Measurements from ENCODE around the gene BBLN.

BBLN gene

GRCh38 chr9:128169492-128169891, 9.4 kb downstream of the BBLN start:
- no peak for TF ChIP-seq TAF1 (IDR thresholded peaks at IDR 0.05; ENCODE audit: borderline replicate concordance, insufficient read depth, low read length)
- TF ChIP-seq FOXP2 (optimal IDR thresholded peaks at IDR 0.05; ENCODE audit: borderline replicate concordance, extremely low read depth, extremely low read length, insufficient read depth): no peak
- TF ChIP-seq SIN3A (IDR thresholded peaks at IDR 0.05; ENCODE audit: borderline replicate concordance, insufficient read depth, low read length): no peak
- TF ChIP-seq POLR2AphosphoS5 (IDR thresholded peaks at IDR 0.05; ENCODE audit: low read depth, low read length): no peak
- TF ChIP-seq REST (IDR thresholded peaks at IDR 0.05; ENCODE audit: insufficient read depth in 1 of 2, low read depth in 2 of 2, low read length in 2 of 2): no peak

GRCh38 chr9:128169925-128170324, 9.9 kb downstream of the BBLN start:
- TF ChIP-seq POLR2AphosphoS5 (IDR thresholded peaks at IDR 0.05; ENCODE audit: low read depth, low read length) (no peak), SIN3A (IDR thresholded peaks at IDR 0.05; ENCODE audit: borderline replicate concordance, insufficient read depth, low read length) (no peak), FOXP2 (optimal IDR thresholded peaks at IDR 0.05; ENCODE audit: borderline replicate concordance, extremely low read depth, extremely low read length, insufficient read depth) (no peak), REST (IDR thresholded peaks at IDR 0.05; ENCODE audit: insufficient read depth in 1 of 2, low read depth in 2 of 2, low read length in 2 of 2) (no peak), TAF1 (IDR thresholded peaks at IDR 0.05; ENCODE audit: borderline replicate concordance, insufficient read depth, low read length) (no peak)

- no peak for TF ChIP-seq FOXP2 (optimal IDR thresholded peaks at IDR 0.05; ENCODE audit: borderline replicate concordance, extremely low read depth, extremely low read length, insufficient read depth)
- no peak for TF ChIP-seq POLR2AphosphoS5 (IDR thresholded peaks at IDR 0.05; ENCODE audit: low read depth, low read length)
- no peak for TF ChIP-seq SIN3A (IDR thresholded peaks at IDR 0.05; ENCODE audit: borderline replicate concordance, insufficient read depth, low read length)
Observed at GRCh38 chr9:128174062-128174461, 14.0 kb downstream of the BBLN start.

- no peak for TF ChIP-seq SIN3A (IDR thresholded peaks at IDR 0.05; ENCODE audit: borderline replicate concordance, insufficient read depth, low read length)
- no peak for TF ChIP-seq FOXP2 (optimal IDR thresholded peaks at IDR 0.05; ENCODE audit: borderline replicate concordance, extremely low read depth, extremely low read length, insufficient read depth)
- TF ChIP-seq REST (IDR thresholded peaks at IDR 0.05; ENCODE audit: insufficient read depth in 1 of 2, low read depth in 2 of 2, low read length in 2 of 2): no peak
- no peak for TF ChIP-seq TAF1 (IDR thresholded peaks at IDR 0.05; ENCODE audit: borderline replicate concordance, insufficient read depth, low read length)
- no peak for TF ChIP-seq POLR2AphosphoS5 (IDR thresholded peaks at IDR 0.05; ENCODE audit: low read depth, low read length)
Observed at GRCh38 chr9:128175102-128175563, 15.1 kb downstream of the BBLN start.

- TF ChIP-seq FOXP2 (optimal IDR thresholded peaks at IDR 0.05; ENCODE audit: borderline replicate concordance, extremely low read depth, extremely low read length, insufficient read depth) (no peak), POLR2AphosphoS5 (IDR thresholded peaks at IDR 0.05; ENCODE audit: low read depth, low read length) (no peak), REST (IDR thresholded peaks at IDR 0.05; ENCODE audit: insufficient read depth in 1 of 2, low read depth in 2 of 2, low read length in 2 of 2) (no peak), SIN3A (IDR thresholded peaks at IDR 0.05; ENCODE audit: borderline replicate concordance, insufficient read depth, low read length) (no peak), TAF1 (IDR thresholded peaks at IDR 0.05; ENCODE audit: borderline replicate concordance, insufficient read depth, low read length) (no peak)
Observed at GRCh38 chr9:128175726-128176125, 15.7 kb downstream of the BBLN start.

All from PFSK-1 (cell line).